GM19351 (cell line): ENCODE results near the gene MRPL32.
A peak's percentile ranks its signal among the peaks of the same experiment; 100 is the strongest.

Experiments used
- ATAC-seq: cut with Tn5 transposase; IDR thresholded peaks from one replicate; pipeline ENCODE4 v1.9.1; 2021; ENCODE audit warnings: mild to moderate bottlenecking, moderate library complexity; ENCODE audit not compliant: unreplicated experiment

The MRPL32 gene

DNA sequence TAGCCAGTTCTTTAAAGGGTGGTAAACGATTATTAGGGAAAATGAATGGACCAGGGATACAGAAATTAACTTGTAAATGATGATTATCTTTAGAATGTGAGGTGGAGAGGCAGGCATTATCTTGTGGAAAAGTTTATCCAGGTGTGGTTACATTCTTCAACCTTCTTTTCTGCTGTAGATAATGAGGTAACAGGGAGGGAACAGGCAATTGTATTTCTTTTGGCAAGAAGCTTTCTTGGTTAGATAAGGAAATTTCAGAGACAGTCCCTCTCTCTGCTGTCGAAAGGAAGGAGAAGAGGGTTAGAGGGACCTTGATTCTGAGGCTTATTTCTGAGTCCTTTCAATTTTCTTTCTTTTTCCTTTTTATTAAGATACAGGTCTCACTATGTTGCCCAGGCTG lies 32.1 kb downstream of the MRPL32 start:
- ATAC-seq = no peak

DNA sequence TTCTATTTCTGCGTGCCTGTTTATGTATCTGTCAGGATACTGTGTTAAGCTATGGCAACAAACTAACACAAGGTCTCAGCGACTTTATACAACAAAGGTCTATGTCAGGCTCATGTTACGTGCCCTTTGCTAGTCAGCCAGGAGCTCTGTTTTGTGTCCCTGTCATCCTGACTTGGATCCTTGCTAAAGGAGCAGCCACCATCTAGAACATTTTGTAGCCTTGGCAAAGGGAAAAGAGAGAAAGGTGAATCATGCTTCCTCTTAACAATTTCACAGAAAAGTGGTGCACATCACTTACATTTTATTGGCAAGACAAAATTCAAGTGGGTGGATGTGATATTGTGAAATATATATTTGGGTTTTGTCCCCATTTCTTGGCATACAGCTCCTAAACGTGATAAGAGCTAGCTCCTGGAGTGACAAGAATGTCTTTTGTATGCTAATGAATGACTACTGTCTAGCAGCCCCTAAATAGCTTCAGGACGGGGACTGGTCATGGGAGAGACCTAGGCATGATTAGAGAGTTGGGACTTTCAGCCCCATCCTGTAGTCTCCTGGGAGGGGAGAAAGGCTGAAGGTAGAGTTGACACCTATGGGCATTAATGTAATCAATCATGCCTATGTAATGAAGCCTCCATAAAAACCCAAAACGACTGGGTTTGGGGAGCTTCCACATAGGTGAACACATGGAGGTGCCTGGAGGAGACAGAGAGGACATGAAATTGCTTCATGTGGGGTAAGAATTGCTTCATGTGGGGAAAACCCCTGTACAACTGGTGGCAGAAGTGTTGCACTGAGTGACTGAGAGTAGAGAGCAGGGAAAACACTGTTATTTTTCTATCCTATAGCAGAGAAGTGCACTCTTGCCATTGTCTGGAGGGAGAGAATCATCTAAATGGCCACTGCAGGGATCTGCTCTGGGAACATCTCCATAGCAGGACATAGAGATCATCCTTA lies 33.0 kb downstream of the MRPL32 start:
- peak; percentile 72 for ATAC-seq

DNA sequence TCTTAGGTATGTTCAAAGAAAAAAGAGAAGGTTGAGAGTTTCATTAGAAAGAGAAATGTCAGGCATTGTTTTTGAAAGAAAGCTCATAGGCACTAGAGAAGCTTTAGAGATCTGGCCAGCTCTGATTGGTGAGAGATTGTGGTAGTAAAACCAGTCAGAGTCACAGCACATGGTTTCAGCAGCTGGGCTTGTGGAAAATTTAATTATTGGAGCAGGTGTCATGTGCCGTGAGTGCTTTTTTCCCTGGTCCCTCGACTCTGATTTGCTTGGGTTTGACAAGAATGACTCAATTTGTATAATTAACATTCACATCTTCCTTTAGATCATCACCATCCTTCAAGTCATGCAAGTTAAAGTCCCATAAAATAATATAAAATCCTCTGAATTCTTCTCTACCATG lies 35.2 kb downstream of the MRPL32 start:
- no peak for ATAC-seq

DNA sequence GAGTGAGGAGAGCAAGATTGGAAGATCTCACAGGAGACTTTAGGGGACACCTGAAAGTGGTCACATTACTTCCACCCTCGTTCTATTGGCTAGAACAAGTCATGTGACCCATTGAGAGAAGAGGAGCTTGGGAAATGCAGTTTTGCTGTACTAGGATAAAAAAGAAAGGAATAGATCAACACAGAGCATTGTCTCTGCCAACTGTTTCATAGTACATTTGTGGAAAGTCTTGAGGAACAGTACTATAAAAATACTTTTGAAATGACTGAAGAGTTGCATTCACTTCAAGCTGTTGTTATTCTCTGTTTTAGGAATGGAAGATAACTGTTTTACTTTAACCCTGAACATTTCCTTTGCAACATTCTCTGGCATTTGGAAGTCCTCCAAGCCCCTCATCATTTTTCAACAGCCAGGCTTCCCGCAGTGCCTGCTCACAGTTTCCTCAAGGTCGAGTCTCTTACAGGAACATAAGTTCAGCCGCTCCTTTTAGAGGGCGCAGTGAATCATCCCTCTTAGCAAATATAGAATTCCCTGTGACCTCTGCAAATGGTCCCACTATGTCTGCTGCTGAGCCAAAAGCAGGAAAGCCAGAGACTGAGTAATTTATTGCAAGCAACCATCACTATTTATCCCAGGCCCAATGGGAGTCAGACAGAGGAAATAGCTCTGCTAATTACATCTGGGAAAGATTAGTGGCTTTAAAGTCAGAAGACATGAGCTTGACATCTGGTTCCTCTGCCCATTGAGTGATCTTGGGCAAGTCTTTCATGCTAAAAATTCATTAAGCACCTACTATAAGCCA lies 40.7 kb downstream of the MRPL32 start:
- ATAC-seq = no peak

- no peak for ATAC-seq
These were observed 44.2 kb downstream of the MRPL32 start for GRCh38 chr7:42976371-42976770.

DNA sequence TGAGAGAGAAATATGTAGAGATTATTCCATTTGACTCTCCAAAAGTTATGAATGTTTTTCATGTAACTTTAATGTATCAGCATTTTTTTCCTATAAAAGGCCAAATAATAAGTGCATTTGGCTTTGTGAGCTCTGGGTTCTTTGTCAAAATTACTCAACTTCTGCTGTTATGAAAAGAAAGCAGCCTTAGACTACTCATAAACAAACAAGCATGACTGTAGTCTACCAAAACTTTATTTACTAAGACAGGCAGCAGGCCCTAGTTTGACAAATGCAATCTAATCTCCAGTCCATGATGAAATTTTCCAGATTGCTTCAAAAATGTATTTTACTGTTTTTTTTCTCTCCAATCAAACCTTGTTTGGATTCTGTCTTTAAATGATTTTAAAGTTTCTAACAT lies 46.3 kb downstream of the MRPL32 start:
- ATAC-seq = no peak

GRCh38 chr7:42980084-42980483 lies 47.9 kb downstream of the MRPL32 start:
- no peak for ATAC-seq

DNA sequence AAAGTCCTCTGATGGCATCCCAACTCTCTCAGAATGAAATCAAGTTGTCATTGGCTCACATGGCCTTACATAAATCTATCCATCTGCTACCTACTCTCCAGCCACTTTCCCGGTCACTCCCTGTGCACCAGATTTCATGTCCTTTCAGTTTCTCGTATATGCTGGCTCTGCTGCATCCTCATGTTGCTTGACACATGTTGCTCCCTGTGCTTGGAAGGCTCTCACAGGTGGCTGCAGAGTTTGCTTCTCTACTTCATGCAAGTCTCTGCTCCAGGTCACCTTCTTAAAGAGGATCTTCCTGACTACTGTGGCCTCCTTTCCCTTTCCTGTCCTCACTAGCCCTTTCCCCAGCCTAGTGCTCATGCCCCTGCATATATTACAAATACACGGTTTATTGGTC lies 48.3 kb downstream of the MRPL32 start:
- ATAC-seq = no peak

DNA sequence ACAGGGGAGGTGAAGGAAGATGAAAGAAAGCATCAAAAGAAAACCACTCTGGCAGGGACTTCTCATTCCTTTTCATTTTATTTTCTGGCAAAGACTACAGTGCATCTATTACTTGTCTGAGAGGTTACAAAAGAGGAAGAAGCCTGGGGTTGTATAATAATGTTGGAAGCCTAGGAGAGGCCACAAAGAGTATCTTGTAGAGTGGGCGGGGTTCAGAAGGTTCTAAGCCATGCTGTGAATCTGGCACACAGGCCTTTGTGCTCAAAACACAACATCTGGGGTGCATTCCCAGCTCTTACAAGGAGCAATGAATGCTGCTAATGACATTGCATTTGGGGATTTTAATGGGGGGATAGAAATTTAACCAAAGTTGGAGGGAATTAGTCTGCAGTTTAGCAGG lies 49.4 kb downstream of the MRPL32 start:
- ATAC-seq = no peak

- no peak for ATAC-seq
These were observed 50.5 kb downstream of the MRPL32 start for GRCh38 chr7:42982604-42983115.

- ATAC-seq = no peak
These were observed 52.0 kb downstream of the MRPL32 start for GRCh38 chr7:42984137-42984536.

- ATAC-seq = no peak
These were observed 54.0 kb downstream of the MRPL32 start for GRCh38 chr7:42986213-42986612.

- ATAC-seq = no peak
These were observed 54.6 kb downstream of the MRPL32 start for GRCh38 chr7:42986781-42987248.
